ENCODE results near the gene HERC4.
A peak's percentile ranks its signal among the peaks of the same experiment; 100 is the strongest.

The HERC4 gene

GRCh38 chr10:68074775-68075549 is at the start of gene HERC4:
Gene HERC4 (minus strand): TSS chr10:68075283. CDS start chr10:68073108, 2,175 bp downstream.
- peak; percentile 83 for DNase-seq (ENCODE audit: low read depth)

GRCh38 chr10:68124718-68125117 is 49.6 kb upstream of the HERC4 start:
- DNase-seq (ENCODE audit: low read depth) = no peak

GRCh38 chr10:68121852-68122251 is 46.8 kb upstream of the HERC4 start:
- DNase-seq (ENCODE audit: low read depth) = no peak

- DNase-seq (ENCODE audit: low read depth) = no peak
Measured at GRCh38 chr10:68121020-68121743, 46.1 kb upstream of the HERC4 start.

- no peak for DNase-seq (ENCODE audit: low read depth)
Measured at GRCh38 chr10:68118657-68119056, 43.6 kb upstream of the HERC4 start.

- no peak for DNase-seq (ENCODE audit: low read depth)
Measured at GRCh38 chr10:68112837-68113236, 37.8 kb upstream of the HERC4 start.

GRCh38 chr10:68111584-68111983 is 36.5 kb upstream of the HERC4 start:
- no peak for DNase-seq (ENCODE audit: low read depth)

GRCh38 chr10:68110027-68110426 is 34.9 kb upstream of the HERC4 start:
- DNase-seq (ENCODE audit: low read depth) = no peak

GRCh38 chr10:68109331-68109730 is 34.2 kb upstream of the HERC4 start, which contains the start of gene MYPN:
Gene MYPN (plus strand): TSS chr10:68109488. CDS start chr10:68121439, 11,951 bp downstream.
- DNase-seq (ENCODE audit: low read depth) = no peak

GRCh38 chr10:68108653-68109052 is 33.6 kb upstream of the HERC4 start:
- no peak for DNase-seq (ENCODE audit: low read depth)

GRCh38 chr10:68108051-68108450 is 33.0 kb upstream of the HERC4 start:
- no peak for DNase-seq (ENCODE audit: low read depth)

- DNase-seq (ENCODE audit: low read depth) = no peak
Measured at GRCh38 chr10:68107651-68108050, 32.6 kb upstream of the HERC4 start.

GRCh38 chr10:68106656-68107055 is 31.6 kb upstream of the HERC4 start:
- DNase-seq (ENCODE audit: low read depth) = no peak

GRCh38 chr10:68105820-68106219 is 30.7 kb upstream of the HERC4 start:
- no peak for DNase-seq (ENCODE audit: low read depth)

- no peak for DNase-seq (ENCODE audit: low read depth)
Measured at GRCh38 chr10:68103901-68104300, 28.8 kb upstream of the HERC4 start.

GRCh38 chr10:68103261-68103878 is 28.3 kb upstream of the HERC4 start:
- DNase-seq (ENCODE audit: low read depth) = no peak

- DNase-seq (ENCODE audit: low read depth) = no peak
Measured at GRCh38 chr10:68101066-68101465, 26.0 kb upstream of the HERC4 start.

- no peak for DNase-seq (ENCODE audit: low read depth)
Measured at GRCh38 chr10:68099736-68100135, 24.7 kb upstream of the HERC4 start.

GRCh38 chr10:68096913-68097516 is 21.9 kb upstream of the HERC4 start:
- no peak for DNase-seq (ENCODE audit: low read depth)

- DNase-seq (ENCODE audit: low read depth) = no peak
Measured at GRCh38 chr10:68095153-68095552, 20.1 kb upstream of the HERC4 start.

GRCh38 chr10:68092512-68092911 is 17.4 kb upstream of the HERC4 start:
- no peak for DNase-seq (ENCODE audit: low read depth)

- no peak for DNase-seq (ENCODE audit: low read depth)
Measured at GRCh38 chr10:68090586-68090985, 15.5 kb upstream of the HERC4 start.

GRCh38 chr10:68088740-68089139 is 13.7 kb upstream of the HERC4 start:
- no peak for DNase-seq (ENCODE audit: low read depth)

Measured in stimulated activated CD8-positive, alpha-beta memory T cell treated with anti-CD3 and anti-CD28 coated beads, Interleukin-7, amount 100 ng/mL, for 24 hours (primary cell).